H1 (cell line): ENCODE results near the gene ACTR3C.
"Not testable (repeated sequence)": the region's sequence is repeated elsewhere in the genome, so short reads cannot be mapped to it uniquely, and the experiment has no call there.

ENCODE experiments used
- ATF3 ChIP-seq: IDR thresholded peaks from 2 replicates; pipeline ENCODE4 v1.6.1; 2011; ENCODE audit warnings: low read depth, mild to moderate bottlenecking, low read length; ENCODE audit not compliant: insufficient read depth
- CHD1 ChIP-seq: IDR thresholded peaks from 2 replicates; pipeline ENCODE4 v1.6.1; 2012; ENCODE audit warnings: low read depth, low read length, improper control_type of control experiment
- CTCF ChIP-seq, 3 experiments: IDR thresholded peaks; 1 replicate in 2 of 3; 2 replicates in 1 of 3; pipeline versions ENCODE4 v1.5.1 to v1.6.1; 2011; ENCODE audit warnings: low read length in 3 of 3, mild to moderate bottlenecking in 3 of 3, inconsistent platforms in 2 of 3, low read depth in 1 of 3, moderate library complexity in 1 of 3; ENCODE audit not compliant: insufficient read depth in 1 of 3; ENCODE audit errors: control extremely low read depth in 1 of 3
- EP300 ChIP-seq, 2 experiments: IDR thresholded peaks; 1 replicate in 1 of 2; 2 replicates in 1 of 2; pipeline ENCODE4 v1.6.1; 2011 to 2012; ENCODE audit warnings: low read depth in 2 of 2, low read length in 2 of 2, mild to moderate bottlenecking in 2 of 2, borderline replicate concordance in 1 of 2, inconsistent platforms in 1 of 2, moderate library complexity in 1 of 2
- EZH2 ChIP-seq: fragments of 200-600 bp; sonication (generic); IDR thresholded peaks from 2 replicates; pipeline ENCODE4 v1.7.1; 2012; ENCODE audit warnings: low read depth, mild to moderate bottlenecking, moderate library complexity, low read length, inconsistent platforms; ENCODE audit not compliant: severe bottlenecking
- GABPA ChIP-seq: IDR thresholded peaks from 2 replicates; pipeline ENCODE4 v1.6.1; 2011; ENCODE audit warnings: mild to moderate bottlenecking, low read length, moderate library complexity, borderline replicate concordance; ENCODE audit not compliant: insufficient read depth
- JUND ChIP-seq: IDR thresholded peaks from 2 replicates; pipeline ENCODE4 v1.6.1; 2011; ENCODE audit warnings: mild to moderate bottlenecking, improper control_type of control experiment, low read length
- POLR2A ChIP-seq, 2 experiments: IDR thresholded peaks; 1 replicate in 1 of 2; 2 replicates in 1 of 2; pipeline ENCODE4 v1.6.1; 2011; ENCODE audit warnings: low read depth in 2 of 2, low read length in 2 of 2, mild to moderate bottlenecking in 2 of 2; ENCODE audit errors: control extremely low read depth in 1 of 2
- POLR2AphosphoS5 ChIP-seq: IDR thresholded peaks from 2 replicates; pipeline ENCODE4 v1.6.1; 2011; ENCODE audit warnings: low read depth, low read length
- SRF ChIP-seq: IDR thresholded peaks from 2 replicates; pipeline ENCODE4 v1.6.1; 2011; ENCODE audit warnings: mild to moderate bottlenecking, low read depth, low read length, moderate library complexity
- TAF1 ChIP-seq: IDR thresholded peaks from 2 replicates; pipeline ENCODE4 v1.6.1; 2011; ENCODE audit warnings: mild to moderate bottlenecking, low read depth, low read length
- TBP ChIP-seq: IDR thresholded peaks from 2 replicates; pipeline ENCODE4 v1.6.1; 2011; ENCODE audit warnings: low read depth, low read length, improper control_type of control experiment
- TEAD4 ChIP-seq: IDR thresholded peaks from 2 replicates; pipeline ENCODE4 v1.6.1; 2012; ENCODE audit warnings: low read depth, low read length, inconsistent platforms, mixed read lengths
- USF2 ChIP-seq: IDR thresholded peaks from 2 replicates; pipeline ENCODE4 v1.6.1; 2011; ENCODE audit warnings: low read length, improper control_type of control experiment

- TF ChIP-seq CTCF (IDR thresholded peaks at IDR 0.05; ENCODE audit: control extremely low read depth in 1 of 3, insufficient read depth in 1 of 3, low read depth in 1 of 3, low read length in 3 of 3); GABPA; CHD1; ATF3; POLR2AphosphoS5; TBP; SRF; EP300 (IDR thresholded peaks at IDR 0.05; ENCODE audit: borderline replicate concordance in 1 of 2, low read depth in 2 of 2, low read length in 2 of 2); USF2; TEAD4; POLR2A (IDR thresholded peaks at IDR 0.05; ENCODE audit: control extremely low read depth in 1 of 2, low read depth in 2 of 2, low read length in 2 of 2); EZH2; TAF1; JUND: not testable (repeated sequence)
Measured at GRCh38 chr7:150312649-150313366, 10.5 kb downstream of the ACTR3C start.
